Stimulated activated CD4-positive, alpha-beta T cell treated with anti-CD3 and anti-CD28 coated beads, Interleukin-4, amount 100 ng/mL, for 48 hours (primary cell): ENCODE data around the gene OR1K1.
"Not testable (repeated sequence)": the region's sequence is repeated elsewhere in the genome, so short reads cannot be mapped to it uniquely, and the experiment has no call there.

Source experiments
- DNase-seq, 2 donors: peaks; one replicate each; pipeline ENCODE4 v3.0.0-alpha.2; 2020; ENCODE audit warnings: low read depth in 2 of 2

OR1K1 gene

GRCh38 chr9:122812736-122813135, 12.8 kb downstream of the OR1K1 start:
- no peak for DNase-seq

GRCh38 chr9:122814545-122814944, 14.6 kb downstream of the OR1K1 start:
- DNase-seq: no peak

GRCh38 chr9:122815544-122815943, 15.6 kb downstream of the OR1K1 start:
- DNase-seq: no peak

- DNase-seq: peak in 1 of 2 donors; percentile 41
Observed at GRCh38 chr9:122816163-122816867, 16.4 kb downstream of the OR1K1 start.

GRCh38 chr9:122819326-122819725, 19.4 kb downstream of the OR1K1 start:
- no peak for DNase-seq

- DNase-seq: no peak
Observed at GRCh38 chr9:122819791-122820489, 20.0 kb downstream of the OR1K1 start.

- no peak for DNase-seq
Observed at GRCh38 chr9:122820490-122820845, 20.5 kb downstream of the OR1K1 start.

GRCh38 chr9:122821278-122821943, 21.5 kb downstream of the OR1K1 start:
- DNase-seq: no peak

- no peak for DNase-seq
Observed at GRCh38 chr9:122822056-122822455, 22.1 kb downstream of the OR1K1 start.

- DNase-seq: no peak
Observed at GRCh38 chr9:122822938-122823337, 23.0 kb downstream of the OR1K1 start.

GRCh38 chr9:122827761-122828093, 27.8 kb downstream of the OR1K1 start:
- no peak for DNase-seq

- DNase-seq: not testable (repeated sequence)
Observed at GRCh38 chr9:122828965-122829284, 29.0 kb downstream of the OR1K1 start.

GRCh38 chr9:122832194-122832593, 32.3 kb downstream of the OR1K1 start:
- no peak for DNase-seq

- DNase-seq: no peak
Observed at GRCh38 chr9:122835313-122835731, 35.4 kb downstream of the OR1K1 start.

- DNase-seq: no peak
Observed at GRCh38 chr9:122837266-122837850, 37.4 kb downstream of the OR1K1 start.

- not testable (repeated sequence) for DNase-seq
Observed at GRCh38 chr9:122838441-122838840, 38.5 kb downstream of the OR1K1 start.

GRCh38 chr9:122841501-122841900, 41.6 kb downstream of the OR1K1 start:
- no peak for DNase-seq

GRCh38 chr9:122844137-122844536, 44.2 kb downstream of the OR1K1 start:
- no peak for DNase-seq

GRCh38 chr9:122845116-122845515, 45.2 kb downstream of the OR1K1 start:
- no peak for DNase-seq

- no peak for DNase-seq
Observed at GRCh38 chr9:122846371-122846940, 46.5 kb downstream of the OR1K1 start.

GRCh38 chr9:122848256-122848943, 48.5 kb downstream of the OR1K1 start:
- DNase-seq: no peak
